Trophoblast cell (in vitro differentiated cells and primary cell): ENCODE results near the gene DNAH3.

Experiments used
- DNase-seq, 2 donors: peaks; one replicate each; pipeline ENCODE4 v3.0.0-alpha.2; 2016
- H2AFZ ChIP-seq: 2 replicates; pipeline ENCODE4 v1.6.1; 2013; ENCODE audit warnings: low read length, moderate library complexity, mild to moderate bottlenecking; ENCODE audit not compliant: insufficient read depth, poor library complexity
- H2AK5ac ChIP-seq: 2 replicates; pipeline ENCODE4 v1.6.1; 2013; ENCODE audit warnings: mild to moderate bottlenecking, low read length
- H2BK120ac ChIP-seq: 2 replicates; pipeline ENCODE4 v1.6.1; 2013; ENCODE audit warnings: low read length, mild to moderate bottlenecking, moderate library complexity; ENCODE audit not compliant: insufficient read depth, poor library complexity
- H2BK12ac ChIP-seq: 2 replicates; pipeline ENCODE4 v1.6.1; 2013; ENCODE audit warnings: mild to moderate bottlenecking, low read length, moderate library complexity
- H2BK5ac ChIP-seq: 2 replicates; pipeline ENCODE4 v1.6.1; 2013; ENCODE audit warnings: low read length, low read depth, moderate library complexity, mild to moderate bottlenecking; ENCODE audit not compliant: poor library complexity
- H3K14ac ChIP-seq: 2 replicates; pipeline ENCODE4 v1.6.1; 2013; ENCODE audit warnings: mild to moderate bottlenecking, low read length
- H3K18ac ChIP-seq: 2 replicates; pipeline ENCODE4 v1.6.1; 2013; ENCODE audit warnings: mild to moderate bottlenecking, low read length
- H3K23ac ChIP-seq: 2 replicates; pipeline ENCODE4 v1.6.1; 2013; ENCODE audit warnings: low read length
- H3K27ac ChIP-seq: 2 replicates; pipeline ENCODE4 v1.5.1; 2013; ENCODE audit warnings: low read depth, mild to moderate bottlenecking, inconsistent platforms, low read length, moderate library complexity
- H3K27me3 ChIP-seq: 2 replicates; pipeline ENCODE4 v1.6.1; 2013; ENCODE audit warnings: inconsistent platforms, mild to moderate bottlenecking, low read length, moderate library complexity; ENCODE audit not compliant: insufficient read depth
- H3K36me3 ChIP-seq, 2 experiments: 1 replicate in 1 of 2; 2 replicates in 1 of 2; pipeline ENCODE4 v1.6.1; 2013; ENCODE audit warnings: low read length in 2 of 2, mild to moderate bottlenecking in 2 of 2, moderate library complexity in 1 of 2; ENCODE audit not compliant: insufficient read depth in 2 of 2, control insufficient read depth in 1 of 2
- H3K4ac ChIP-seq: 2 replicates; pipeline ENCODE4 v1.6.1; 2013; ENCODE audit warnings: low read depth, mild to moderate bottlenecking, low read length, moderate library complexity
- H3K4me1 ChIP-seq, 2 experiments: 1 replicate in 1 of 2; 2 replicates in 1 of 2; pipeline ENCODE4 v1.6.1; 2013; ENCODE audit warnings: low read length in 2 of 2, mild to moderate bottlenecking in 2 of 2, moderate library complexity in 1 of 2; ENCODE audit not compliant: insufficient read depth in 2 of 2, control insufficient read depth in 1 of 2
- H3K4me2 ChIP-seq: 2 replicates; pipeline ENCODE4 v1.6.1; 2013; ENCODE audit warnings: inconsistent platforms, mild to moderate bottlenecking, low read length, moderate library complexity
- H3K4me3 ChIP-seq: 2 replicates; pipeline ENCODE4 v1.5.1; 2013; ENCODE audit warnings: mild to moderate bottlenecking, low read depth, low read length, inconsistent platforms
- H3K79me1 ChIP-seq: one replicate; pipeline ENCODE4 v1.6.1; 2013; ENCODE audit warnings: low read length
- H3K79me2 ChIP-seq: 2 replicates; pipeline ENCODE4 v1.6.1; 2013; ENCODE audit warnings: low read length, mild to moderate bottlenecking; ENCODE audit not compliant: control insufficient read depth, insufficient read depth, poor library complexity
- H3K9ac ChIP-seq: 2 replicates; pipeline ENCODE4 v1.6.1; 2013; ENCODE audit warnings: mild to moderate bottlenecking, low read length
- H3K9me3 ChIP-seq: 2 replicates; pipeline ENCODE4 v1.6.1; 2013; ENCODE audit warnings: low read depth, mild to moderate bottlenecking, control low read depth, inconsistent platforms, low read length; ENCODE audit not compliant: insufficient read depth
- H4K12ac ChIP-seq: 2 replicates; pipeline ENCODE4 v1.6.1; 2013; ENCODE audit warnings: low read depth, mild to moderate bottlenecking, low read length, moderate library complexity
- H4K8ac ChIP-seq: 2 replicates; pipeline ENCODE4 v1.6.1; 2013; ENCODE audit warnings: low read depth, mild to moderate bottlenecking, low read length, moderate library complexity
- H4K91ac ChIP-seq: one replicate; pipeline ENCODE4 v1.6.1; 2013; ENCODE audit warnings: low read depth, mild to moderate bottlenecking, low read length, moderate library complexity
- WGBS: extraction: QIAGEN DNeasy Blood & Tissue Kit; methylation state at CpG from one replicate; pipeline ENCODE4 v1.1.7; 2013; ENCODE audit warnings: missing lambda C conversion rate; ENCODE audit not compliant: insufficient read length, insufficient coverage; ENCODE audit errors: extremely low coverage; 5-methylcytosine and 5-hydroxymethylcytosine counted together

Gene DNAH3

GRCh38 chr16:20971401-20971800, 179.2 kb downstream of the DNAH3 start:
- no peak for DNase-seq
- Histone ChIP-seq H3K4me3 (no peak overlapping the region), H3K9ac (no peak overlapping the region), H2BK120ac (no peak overlapping the region), H3K4ac (no peak overlapping the region), H4K8ac (no peak overlapping the region), H2BK5ac (no peak overlapping the region), H3K4me1 (no peaks in the 10 kb centered on the region), H3K27ac (no peak overlapping the region), H2AK5ac (no peak overlapping the region), H3K79me2 (no peaks in the 10 kb centered on the region), H3K36me3 (no peaks in the 10 kb centered on the region), H2AFZ (no peak overlapping the region), H3K4me2 (no peak overlapping the region), H3K18ac (no peak overlapping the region), H2BK12ac (no peak overlapping the region), H3K14ac (no peak overlapping the region), H3K23ac (no peak overlapping the region), H3K9me3 (peaks cover 2% of the 10 kb centered on the region), H3K79me1 (no peaks in the 10 kb centered on the region), H3K27me3 (no peaks in the 10 kb centered on the region), H4K12ac (no peak overlapping the region), H4K91ac (no peak overlapping the region)
- WGBS = no CpG with 5 or more reads among the region's 8 CpGs

GRCh38 chr16:20969386-20969785, 181.3 kb downstream of the DNAH3 start:
- no peaks in the 10 kb centered on the region for H3K79me1 ChIP-seq
- no peak overlapping the region for H2AK5ac ChIP-seq
- no peak overlapping the region for H3K27ac ChIP-seq
- H4K8ac ChIP-seq = no peak overlapping the region
- no peak overlapping the region for H4K12ac ChIP-seq
- H2BK12ac ChIP-seq = no peak overlapping the region
- no peak overlapping the region for H3K23ac ChIP-seq
- H3K9me3 ChIP-seq = peaks cover 4% of the 10 kb centered on the region
- no peak overlapping the region for H3K4me3 ChIP-seq
- no peak overlapping the region for H2BK120ac ChIP-seq
- H3K14ac ChIP-seq = no peak overlapping the region
- no peak for DNase-seq
- no peak overlapping the region for H2BK5ac ChIP-seq
- no peaks in the 10 kb centered on the region for H3K4me1 ChIP-seq
- no peak overlapping the region for H3K18ac ChIP-seq
- no peak overlapping the region for H3K4ac ChIP-seq
- H3K27me3 ChIP-seq = no peaks in the 10 kb centered on the region
- H3K36me3 ChIP-seq = no peaks in the 10 kb centered on the region
- no peak overlapping the region for H3K4me2 ChIP-seq
- WGBS = no CpG with 5 or more reads among the region's 5 CpGs
- H4K91ac ChIP-seq = no peak overlapping the region
- H3K79me2 ChIP-seq = no peaks in the 10 kb centered on the region
- H3K9ac ChIP-seq = no peak overlapping the region
- H2AFZ ChIP-seq = no peak overlapping the region

DNA sequence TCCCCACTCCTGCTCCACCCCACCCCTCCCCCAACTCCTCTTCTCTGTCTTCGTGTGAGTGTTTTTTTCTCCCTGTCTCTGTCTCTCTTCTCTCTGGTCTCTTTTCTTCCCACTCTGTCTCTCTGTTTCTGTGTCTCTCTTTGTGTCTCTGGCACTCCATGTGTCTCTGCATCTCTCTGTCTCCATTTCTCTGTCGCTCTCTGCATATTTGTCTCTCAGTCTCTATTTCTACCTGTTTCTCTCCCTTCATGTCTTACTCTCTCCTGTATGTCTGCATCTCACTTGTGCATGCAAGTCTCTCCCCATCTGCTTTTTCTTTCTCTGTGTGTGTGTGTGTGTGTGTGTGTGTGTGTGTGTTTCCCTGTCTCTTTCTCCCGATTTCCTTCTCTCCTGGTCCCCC, 181.9 kb downstream of the DNAH3 start:
- Histone ChIP-seq H2BK5ac (no peak overlapping the region), H2AFZ (no peak overlapping the region), H3K27ac (no peak overlapping the region), H3K4ac (no peak overlapping the region), H3K23ac (no peak overlapping the region), H3K9ac (no peak overlapping the region), H3K79me1 (no peaks in the 10 kb centered on the region), H2BK12ac (no peak overlapping the region), H3K14ac (no peak overlapping the region), H2AK5ac (no peak overlapping the region), H3K18ac (no peak overlapping the region), H3K4me3 (no peak overlapping the region), H3K27me3 (no peaks in the 10 kb centered on the region), H3K4me2 (no peak overlapping the region), H3K4me1 (no peaks in the 10 kb centered on the region), H2BK120ac (no peak overlapping the region), H4K12ac (no peak overlapping the region), H4K91ac (no peak overlapping the region), H3K9me3 (peaks cover 4% of the 10 kb centered on the region), H4K8ac (no peak overlapping the region), H3K36me3 (no peaks in the 10 kb centered on the region), H3K79me2 (no peaks in the 10 kb centered on the region)
- whole genome bisulfite sequencing = no CpG with 5 or more reads among the region's 3 CpGs
- DNase-seq = no peak

DNA sequence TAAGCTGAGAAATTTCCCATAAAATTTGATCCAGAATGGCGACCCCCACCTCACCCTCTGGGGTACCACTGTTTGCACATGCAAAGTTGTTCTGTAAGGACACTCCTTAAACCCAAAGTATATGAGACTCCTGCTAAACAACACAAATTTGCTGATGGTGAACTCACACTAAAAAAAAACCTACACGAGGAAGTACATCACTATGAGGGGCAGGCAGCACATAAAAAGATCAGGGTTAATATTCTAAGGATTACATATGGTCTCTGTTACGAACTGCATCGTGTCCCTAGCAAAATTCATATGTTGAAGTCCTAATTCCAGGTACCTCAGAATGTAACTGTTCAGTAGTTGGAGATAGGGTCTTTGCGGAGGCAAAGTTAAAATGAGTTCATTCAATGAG, 189.7 kb downstream of the DNAH3 start:
- Histone ChIP-seq H3K4me3 (no peak overlapping the region), H3K4me1 (no peaks in the 10 kb centered on the region), H3K23ac (no peak overlapping the region), H4K91ac (no peak overlapping the region), H3K79me1 (no peaks in the 10 kb centered on the region), H3K9ac (no peak overlapping the region), H3K18ac (no peak overlapping the region), H4K8ac (no peak overlapping the region), H3K9me3 (peaks cover 2% of the 10 kb centered on the region), H2AFZ (no peak overlapping the region), H3K4me2 (no peak overlapping the region), H3K14ac (no peak overlapping the region), H4K12ac (no peak overlapping the region), H2BK5ac (no peak overlapping the region), H3K79me2 (no peaks in the 10 kb centered on the region), H2BK12ac (no peak overlapping the region), H3K36me3 (no peaks in the 10 kb centered on the region), H2AK5ac (no peak overlapping the region), H2BK120ac (no peak overlapping the region), H3K27ac (no peak overlapping the region), H3K27me3 (no peaks in the 10 kb centered on the region), H3K4ac (no peak overlapping the region)
- DNase-seq = no peak
- no CpG with 5 or more reads among the region's 5 CpGs for WGBS
